ENCODE data around the gene ATP1A4.
A peak's percentile ranks its signal among the peaks of the same experiment; 100 is the strongest.
"Not testable (repeated sequence)": the region's sequence is repeated elsewhere in the genome, so short reads cannot be mapped to it uniquely, and the experiment has no call there.

ATP1A4 gene

DNA sequence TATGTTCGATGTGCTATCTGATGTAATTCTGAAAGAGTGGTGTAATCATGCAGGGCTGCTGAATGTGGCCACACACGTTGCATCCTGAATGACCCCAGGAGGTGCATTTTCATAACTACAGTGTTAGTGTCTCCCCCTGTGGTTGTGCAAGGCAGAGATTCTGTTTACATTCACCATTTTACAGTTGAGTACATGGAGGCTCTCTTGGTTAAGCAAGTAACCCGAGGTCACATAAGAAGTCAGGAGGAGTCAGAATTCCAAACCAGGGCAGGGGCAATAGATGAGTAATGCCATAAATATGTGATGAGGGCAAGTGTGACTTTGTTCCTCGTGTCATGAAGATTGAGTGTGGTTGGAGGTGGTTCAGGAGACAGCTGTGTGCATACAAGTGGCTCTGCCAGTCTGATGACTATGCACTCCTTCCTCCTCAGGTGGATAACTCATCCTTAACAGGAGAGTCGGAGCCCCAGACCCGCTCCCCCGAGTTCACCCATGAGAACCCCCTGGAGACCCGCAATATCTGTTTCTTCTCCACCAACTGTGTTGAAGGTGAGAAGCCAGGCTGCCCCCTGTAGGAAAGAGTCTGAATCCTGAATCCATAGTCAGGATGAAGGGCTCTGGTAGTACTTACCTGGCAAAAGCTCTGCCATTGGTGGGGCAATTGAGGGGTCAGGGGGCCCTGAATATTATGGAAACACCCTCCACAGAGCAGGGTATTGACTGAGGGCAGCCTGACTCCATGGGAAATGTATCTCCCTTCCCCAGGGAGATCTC is 26.5 kb upstream of the ATP1A4 start:
- no peak for DNase-seq (ENCODE audit: low spot score)

DNA sequence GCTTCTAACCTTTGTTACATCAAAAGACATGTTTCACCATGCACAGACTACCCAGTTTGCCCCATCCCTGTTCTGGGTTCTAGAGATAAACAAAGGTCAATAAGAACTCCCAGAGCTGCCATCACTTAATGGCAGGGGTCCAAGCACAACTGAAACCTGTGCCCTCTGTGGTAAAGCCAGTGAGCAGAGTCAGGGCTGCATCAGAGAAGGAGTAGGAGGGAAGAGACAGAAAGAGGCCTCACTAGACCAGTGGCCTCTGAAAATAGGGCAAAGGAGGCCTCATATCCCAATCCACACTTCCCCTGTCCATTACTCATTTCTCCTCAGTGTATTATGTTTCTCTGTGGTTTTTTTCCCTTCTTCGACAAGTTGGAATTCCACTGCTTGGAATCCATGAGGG is 25.7 kb upstream of the ATP1A4 start:
- no peak for DNase-seq (ENCODE audit: low spot score)

DNA sequence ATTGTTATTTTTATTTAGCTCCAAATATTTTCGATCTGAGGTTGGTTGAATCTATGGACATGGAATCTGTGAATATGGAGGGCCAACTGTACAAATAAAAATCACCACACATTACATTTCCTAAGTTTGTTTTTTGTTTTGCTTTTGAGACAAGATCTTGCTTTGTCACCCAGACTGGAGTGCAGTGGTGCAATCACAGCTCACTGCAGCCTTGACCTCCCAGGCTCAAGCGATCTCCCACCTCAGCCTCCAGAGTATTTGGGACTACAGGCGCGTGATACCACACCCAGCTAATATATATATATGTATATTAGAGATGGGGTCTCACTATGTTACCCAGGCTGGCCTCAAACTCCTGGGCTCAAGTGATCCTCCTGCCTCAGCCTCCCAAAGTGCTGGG is 25.1 kb upstream of the ATP1A4 start:
- not testable (repeated sequence) for DNase-seq (ENCODE audit: low spot score)

DNA sequence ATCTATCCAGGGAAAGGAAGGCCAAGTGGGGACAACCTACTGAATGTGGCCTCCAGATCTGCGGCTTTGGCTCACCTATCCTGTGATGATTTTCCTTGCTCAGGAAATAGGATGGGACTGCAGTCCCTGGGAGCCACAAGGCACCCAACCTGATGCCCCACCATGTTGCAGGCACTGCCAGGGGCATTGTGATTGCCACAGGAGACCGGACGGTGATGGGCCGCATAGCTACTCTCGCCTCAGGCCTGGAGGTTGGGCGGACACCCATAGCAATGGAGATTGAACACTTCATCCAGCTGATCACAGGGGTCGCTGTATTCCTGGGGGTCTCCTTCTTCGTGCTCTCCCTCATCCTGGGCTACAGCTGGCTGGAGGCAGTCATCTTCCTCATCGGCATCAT is 24.0 kb upstream of the ATP1A4 start:
- DNase-seq (ENCODE audit: low spot score) = no peak

DNA sequence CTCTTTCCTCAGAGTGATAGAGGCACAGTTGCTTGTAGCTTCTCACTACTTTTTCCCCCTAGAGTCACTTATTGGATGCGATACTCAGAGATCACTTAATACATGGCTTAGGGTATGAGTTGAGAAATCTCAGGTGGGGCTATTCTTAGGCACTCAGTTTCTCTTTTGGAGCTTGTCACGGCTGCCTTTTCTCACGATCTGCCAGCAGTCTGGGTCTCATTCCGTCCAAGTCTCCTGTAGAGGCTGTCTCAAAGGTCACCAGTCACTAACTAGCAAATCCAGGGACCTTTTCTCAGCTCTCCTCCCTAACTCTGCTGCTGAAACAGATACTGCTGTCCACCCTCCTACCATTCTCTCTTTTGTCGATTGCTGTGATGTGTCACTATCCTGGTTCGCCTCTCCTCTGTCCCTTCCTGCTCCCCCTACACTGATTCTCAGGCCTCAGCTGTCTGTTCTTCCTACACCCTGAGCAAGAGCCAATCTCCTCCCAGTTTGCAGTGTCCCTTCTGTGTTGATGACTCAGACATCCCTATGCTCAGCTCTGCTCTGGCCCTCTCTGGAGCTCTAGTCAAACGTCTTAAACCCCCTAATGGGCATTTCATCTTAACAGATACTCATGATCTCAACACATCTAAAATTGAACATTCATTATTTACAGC is 23.4 kb upstream of the ATP1A4 start:
- DNase-seq (ENCODE audit: low spot score) = no peak

DNA sequence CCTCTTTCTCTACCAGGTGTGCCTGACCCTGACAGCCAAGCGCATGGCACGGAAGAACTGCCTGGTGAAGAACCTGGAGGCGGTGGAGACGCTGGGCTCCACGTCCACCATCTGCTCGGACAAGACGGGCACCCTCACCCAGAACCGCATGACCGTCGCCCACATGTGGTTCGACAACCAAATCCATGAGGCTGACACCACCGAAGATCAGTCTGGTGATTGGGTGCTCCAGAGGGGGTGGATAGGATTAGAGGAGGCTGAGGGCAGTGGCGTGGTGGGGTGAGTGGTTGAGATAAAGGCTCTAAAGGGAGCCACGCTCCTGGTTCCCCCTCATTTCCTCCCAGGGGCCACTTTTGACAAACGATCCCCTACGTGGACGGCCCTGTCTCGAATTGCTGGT is 22.8 kb upstream of the ATP1A4 start:
- DNase-seq (ENCODE audit: low spot score) = no peak

DNA sequence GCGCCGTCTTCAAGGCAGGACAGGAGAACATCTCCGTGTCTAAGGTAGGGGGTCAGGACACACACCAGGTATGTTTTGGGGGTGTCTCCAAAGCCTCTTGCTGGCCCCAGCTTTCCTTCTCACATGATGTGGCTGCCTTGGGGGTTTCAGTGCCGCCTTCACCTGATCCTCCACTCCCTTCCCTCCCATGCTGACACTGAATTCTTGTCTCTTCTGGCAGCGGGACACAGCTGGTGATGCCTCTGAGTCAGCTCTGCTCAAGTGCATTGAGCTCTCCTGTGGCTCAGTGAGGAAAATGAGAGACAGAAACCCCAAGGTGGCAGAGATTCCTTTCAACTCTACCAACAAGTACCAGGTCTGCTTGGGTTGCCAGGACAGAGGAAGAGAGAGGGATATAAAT is 22.4 kb upstream of the ATP1A4 start:
- no peak for DNase-seq (ENCODE audit: low spot score)

DNA sequence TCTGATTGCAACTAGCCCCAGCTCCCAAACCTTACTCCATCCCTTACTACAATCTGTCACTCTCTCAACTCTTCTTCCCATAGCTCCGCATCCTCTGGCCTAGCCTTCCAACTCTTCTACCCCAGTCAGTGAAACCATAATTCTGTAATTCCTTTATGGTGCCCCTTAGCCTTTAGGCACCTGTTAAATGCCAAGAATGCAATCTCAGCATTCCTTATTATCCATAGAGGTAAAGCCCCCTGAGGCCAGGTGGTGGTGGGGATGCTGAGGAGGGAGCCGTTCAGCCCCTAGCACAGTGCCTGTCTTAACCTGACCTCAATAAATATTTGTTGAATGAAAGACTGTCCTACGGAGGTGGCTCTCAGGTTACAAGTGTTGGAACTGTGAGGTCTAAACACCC is 21.8 kb upstream of the ATP1A4 start:
- no peak for DNase-seq (ENCODE audit: low spot score)

DNA sequence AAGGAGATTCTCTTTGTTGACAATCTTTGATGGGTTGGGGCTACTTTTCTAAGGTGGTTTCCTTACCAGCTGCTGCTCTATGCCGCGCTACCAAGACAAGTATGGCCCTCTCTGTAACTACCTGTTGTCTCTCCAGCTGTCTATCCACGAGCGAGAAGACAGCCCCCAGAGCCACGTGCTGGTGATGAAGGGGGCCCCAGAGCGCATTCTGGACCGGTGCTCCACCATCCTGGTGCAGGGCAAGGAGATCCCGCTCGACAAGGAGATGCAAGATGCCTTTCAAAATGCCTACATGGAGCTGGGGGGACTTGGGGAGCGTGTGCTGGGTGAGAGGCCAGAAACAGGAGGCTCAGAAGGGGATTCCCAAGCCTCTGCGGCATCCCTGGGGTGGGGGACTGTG is 21.4 kb upstream of the ATP1A4 start:
- DNase-seq (ENCODE audit: low spot score) = no peak

DNA sequence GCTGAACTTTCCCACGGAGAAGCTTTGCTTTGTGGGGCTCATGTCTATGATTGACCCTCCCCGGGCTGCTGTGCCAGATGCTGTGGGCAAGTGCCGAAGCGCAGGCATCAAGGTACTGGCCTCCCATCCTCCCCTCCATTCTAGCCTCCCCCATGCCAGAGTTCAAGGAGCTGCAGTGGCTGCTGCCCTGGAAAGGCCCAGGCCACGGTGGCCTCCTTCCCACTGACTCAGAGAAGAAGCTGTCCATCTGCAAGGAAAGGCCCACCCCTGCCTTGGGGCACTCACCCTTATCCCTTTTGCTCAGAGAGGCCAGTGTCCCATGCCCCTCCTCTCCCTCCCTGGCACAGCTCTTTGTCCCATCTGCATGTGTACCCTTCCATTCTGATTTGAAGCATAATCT is 20.9 kb upstream of the ATP1A4 start:
- no peak for DNase-seq (ENCODE audit: low spot score)

DNA sequence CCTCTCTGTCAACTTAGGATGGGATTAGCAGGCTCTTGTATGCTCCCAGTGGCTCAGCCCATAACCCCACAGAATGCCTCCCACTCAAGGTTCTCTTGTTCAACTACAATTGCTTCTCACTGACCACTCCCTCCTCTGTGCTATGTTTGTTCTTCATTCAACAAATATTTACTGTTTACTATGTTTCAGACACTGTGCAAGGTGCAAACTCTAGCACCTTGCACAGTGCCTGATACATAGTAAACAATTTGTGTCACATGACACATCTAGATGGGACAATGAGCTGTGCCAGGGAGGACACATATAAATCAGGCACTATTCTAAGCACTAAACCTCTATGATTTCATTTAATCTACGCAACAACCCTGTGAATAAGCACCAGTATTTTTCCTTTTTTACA is 20.5 kb upstream of the ATP1A4 start:
- no peak for DNase-seq (ENCODE audit: low spot score)

DNA sequence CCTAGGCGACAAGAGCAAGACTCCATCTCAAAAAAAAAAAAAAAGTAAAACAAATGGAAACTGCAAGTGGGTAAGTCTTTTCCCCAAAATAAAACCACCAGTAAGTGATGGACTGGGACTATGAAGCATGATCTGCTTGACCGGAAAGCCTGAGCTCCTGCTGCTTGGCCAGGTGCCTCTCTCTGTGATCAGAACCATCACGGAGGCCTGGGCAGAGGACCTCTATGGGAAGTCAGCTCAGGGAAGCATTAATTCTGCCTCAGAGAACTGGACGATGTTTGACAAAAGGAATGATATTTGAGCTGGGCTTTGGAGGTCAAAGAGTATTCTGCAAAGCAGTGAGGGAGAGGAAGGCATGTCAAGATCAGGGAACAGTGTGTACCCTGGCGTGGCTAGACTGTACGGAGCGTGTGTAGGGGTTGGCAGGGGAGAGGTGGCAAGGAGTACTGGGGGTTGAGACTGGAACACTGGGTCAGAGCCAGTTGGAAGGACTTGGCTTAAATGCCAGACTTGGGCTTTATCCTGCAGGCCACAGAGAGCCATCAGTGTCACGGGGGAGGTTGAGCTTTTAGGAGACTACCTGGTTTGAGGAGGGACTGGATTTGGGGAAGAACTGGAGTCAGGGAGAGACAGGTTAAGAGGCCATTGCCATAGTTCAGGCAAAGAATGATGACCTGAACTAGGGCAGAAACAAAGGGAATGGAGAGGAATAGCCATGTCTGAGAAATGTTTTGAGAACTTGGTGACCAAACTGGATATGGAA is 19.4 kb upstream of the ATP1A4 start:
- DNase-seq (ENCODE audit: low spot score) = no peak

DNA sequence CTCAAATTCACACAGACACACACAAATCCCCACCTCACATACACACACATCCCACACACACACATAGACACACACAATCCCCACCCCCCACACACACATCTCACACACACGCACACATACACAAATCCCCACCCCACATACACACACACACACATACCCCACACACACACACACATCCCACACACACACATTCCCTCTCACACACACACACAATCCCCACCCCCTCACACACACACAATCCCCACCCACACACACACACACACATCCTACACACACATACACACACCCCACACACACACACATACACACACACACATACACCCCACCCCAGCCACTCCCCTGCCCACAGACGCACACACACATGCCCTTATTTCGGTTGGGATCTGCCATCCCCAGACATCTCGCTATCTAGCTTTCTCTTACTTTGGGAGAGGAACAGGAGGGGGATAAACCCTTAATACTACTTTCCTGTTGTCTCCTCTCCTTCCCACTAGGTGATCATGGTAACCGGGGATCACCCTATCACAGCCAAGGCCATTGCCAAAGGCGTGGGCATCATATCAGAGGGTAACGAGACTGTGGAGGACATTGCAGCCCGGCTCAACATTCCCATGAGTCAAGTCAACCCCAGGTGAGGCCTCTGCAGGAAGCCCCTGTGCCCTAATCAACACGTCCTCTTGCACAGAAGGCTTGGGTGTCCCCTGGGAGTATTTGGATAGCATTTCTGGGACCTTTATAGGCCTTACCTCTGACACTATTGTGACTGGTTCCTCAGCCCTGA is 17.2 kb upstream of the ATP1A4 start:
- DNase-seq (ENCODE audit: low spot score) = peak; percentile 45

DNA sequence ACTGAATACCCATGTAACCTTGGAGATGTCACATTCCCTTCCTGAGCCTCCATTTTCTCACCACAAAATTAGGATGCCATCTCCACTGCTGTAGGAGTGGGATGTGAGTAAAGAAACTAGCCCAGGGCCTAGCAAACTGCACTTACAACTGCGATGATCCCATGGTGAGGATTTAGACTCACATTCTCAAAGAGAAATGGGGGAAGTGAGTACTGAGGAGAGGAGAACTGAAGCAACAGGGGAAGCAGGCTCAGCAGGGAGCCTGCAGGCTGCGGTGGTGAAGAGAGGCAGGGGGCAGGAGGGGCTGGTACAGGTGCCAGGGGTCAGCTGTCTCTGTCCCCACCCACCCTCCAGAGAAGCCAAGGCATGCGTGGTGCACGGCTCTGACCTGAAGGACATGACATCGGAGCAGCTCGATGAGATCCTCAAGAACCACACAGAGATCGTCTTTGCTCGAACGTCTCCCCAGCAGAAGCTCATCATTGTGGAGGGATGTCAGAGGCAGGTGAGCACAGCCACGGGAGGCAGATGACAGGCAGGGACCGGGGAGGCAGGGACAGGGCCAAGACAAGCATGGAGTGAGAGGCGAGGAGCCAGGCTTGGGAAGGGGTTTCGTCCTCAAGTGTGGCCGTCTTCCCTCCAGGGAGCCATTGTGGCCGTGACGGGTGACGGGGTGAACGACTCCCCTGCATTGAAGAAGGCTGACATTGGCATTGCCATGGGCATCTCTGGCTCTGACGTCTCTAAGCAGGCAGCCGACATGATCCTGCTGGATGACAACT is 16.4 kb upstream of the ATP1A4 start:
- peak; percentile 57 for DNase-seq (ENCODE audit: low spot score)

DNA sequence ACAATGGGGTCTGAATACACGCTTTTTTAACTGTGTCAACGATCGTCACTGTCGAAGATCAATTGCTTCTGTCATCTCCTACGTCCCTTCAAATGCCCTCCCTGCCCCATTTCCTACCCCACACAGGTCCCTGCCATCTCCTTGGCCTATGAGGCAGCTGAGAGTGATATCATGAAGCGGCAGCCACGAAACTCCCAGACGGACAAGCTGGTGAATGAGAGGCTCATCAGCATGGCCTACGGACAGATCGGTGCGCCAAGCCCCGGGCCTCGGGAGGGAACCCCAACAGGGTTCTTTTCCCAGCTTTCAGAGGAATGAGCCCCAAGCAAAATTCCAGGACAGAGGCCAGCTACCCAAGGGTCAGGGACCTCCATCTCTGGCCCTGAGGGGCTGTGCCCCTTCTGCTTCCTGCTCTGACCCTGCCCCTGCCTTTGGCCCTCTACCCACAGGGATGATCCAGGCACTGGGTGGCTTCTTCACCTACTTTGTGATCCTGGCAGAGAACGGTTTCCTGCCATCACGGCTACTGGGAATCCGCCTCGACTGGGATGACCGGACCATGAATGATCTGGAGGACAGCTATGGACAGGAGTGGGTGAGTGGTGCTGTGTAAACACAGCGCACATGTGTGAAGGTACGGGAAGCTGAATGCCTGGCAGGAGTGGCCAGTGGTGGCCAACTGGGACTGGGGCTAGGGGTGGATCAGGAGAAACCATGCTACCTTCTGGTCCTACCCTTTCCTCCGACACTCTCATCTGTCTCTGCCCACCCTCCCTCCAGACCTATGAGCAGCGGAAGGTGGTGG is 15.1 kb upstream of the ATP1A4 start:
- no peak for DNase-seq (ENCODE audit: low spot score)

DNA sequence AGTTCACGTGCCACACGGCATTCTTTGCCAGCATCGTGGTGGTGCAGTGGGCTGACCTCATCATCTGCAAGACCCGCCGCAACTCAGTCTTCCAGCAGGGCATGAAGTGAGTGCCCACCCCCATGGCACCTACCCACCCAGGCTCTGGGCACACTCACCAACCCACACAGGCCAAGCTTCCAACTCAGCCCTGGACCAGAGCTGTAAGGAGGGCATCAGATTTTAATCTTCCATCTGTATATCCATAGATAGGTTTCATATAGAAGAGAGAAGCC is 14.5 kb upstream of the ATP1A4 start:
- no peak for DNase-seq (ENCODE audit: low spot score)

DNA sequence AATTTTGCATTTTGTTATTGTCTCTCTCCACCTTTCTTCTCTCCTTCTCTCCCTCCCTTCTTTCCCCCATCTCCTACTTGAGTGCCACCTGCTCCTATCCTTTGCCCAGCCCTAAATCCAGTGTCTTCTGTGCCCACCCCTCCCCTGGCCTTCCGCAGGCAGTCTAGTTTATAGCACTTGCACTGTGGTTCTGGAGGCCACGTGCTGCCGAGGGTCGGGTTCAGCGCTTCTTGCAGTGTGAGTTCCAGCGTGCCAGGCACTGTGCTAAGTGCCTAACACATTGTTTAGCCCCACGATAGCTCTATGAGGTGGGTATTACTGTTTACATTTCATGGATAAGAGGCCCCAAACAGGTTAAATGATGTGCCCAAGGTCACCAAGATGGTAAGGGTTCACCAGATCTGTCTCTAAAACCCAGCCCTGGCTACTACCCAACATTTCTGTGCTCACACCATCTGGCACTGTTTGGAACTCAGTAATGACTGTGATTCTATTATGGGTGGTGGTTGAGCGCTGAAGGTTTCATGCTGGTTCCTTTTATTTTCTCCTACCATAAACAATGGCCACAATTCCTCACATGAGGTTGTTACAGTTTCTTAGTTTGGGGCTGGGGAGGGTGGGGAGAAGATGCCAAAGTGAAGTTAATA is 14.1 kb upstream of the ATP1A4 start:
- DNase-seq (ENCODE audit: low spot score) = no peak

DNA sequence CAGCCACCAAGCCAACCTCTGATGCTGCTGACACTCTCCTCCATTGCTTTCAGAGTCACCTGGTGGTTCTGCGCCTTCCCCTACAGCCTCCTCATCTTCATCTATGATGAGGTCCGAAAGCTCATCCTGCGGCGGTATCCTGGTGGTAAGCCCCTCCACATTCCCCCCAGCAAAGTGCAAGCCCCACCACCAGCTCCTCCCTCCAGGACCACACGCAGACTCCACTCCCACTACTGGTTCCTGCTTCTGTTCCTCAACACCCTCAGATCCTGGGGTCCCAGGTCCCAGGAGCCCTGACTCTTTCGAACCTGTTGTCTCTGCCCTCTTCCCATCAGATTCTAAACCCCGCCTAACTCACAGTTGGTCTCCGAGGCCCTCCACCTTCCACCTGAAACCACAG is 11.6 kb upstream of the ATP1A4 start:
- DNase-seq (ENCODE audit: low spot score) = no peak

DNA sequence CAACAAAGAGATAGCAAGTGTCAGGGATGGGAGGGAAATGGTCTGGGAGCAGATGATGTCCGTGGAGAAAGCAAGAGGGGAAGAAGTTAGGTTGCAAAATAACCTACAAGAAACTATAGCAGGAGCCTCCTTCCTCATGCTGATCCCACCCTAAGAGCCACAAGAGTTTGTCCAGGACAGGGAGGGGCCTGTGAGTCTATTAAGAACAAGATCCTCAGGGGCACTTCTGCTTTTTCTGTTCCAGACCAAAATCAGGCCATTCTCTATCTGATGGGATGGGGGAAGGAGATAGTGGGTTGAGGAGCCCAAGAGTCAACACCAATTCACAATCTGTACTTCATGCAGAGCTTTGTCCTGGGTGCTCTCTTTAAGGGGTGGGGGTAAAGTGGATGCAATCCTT is 7.7 kb upstream of the ATP1A4 start:
- DNase-seq (ENCODE audit: low spot score) = no peak

DNA sequence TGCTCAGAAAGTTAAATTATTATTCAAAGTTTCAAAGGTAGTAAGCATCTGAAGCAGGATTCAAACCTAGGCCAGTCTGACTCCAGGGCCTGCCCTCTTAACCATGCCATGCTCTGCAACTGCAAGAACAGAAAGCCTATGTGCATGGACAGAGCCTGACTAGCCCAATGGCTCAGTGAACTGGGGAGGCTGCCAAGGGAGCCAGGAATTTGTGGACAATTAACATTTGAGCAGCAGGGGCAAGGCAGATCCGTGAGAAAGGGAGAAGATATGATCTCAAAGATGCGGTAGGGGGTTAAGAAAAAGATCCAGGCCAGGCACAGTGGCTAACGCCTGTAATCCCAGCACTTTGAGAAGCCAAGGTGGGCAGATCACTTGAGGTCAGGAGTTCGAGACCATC is 6.5 kb upstream of the ATP1A4 start:
- no peak for DNase-seq (ENCODE audit: low spot score)

DNA sequence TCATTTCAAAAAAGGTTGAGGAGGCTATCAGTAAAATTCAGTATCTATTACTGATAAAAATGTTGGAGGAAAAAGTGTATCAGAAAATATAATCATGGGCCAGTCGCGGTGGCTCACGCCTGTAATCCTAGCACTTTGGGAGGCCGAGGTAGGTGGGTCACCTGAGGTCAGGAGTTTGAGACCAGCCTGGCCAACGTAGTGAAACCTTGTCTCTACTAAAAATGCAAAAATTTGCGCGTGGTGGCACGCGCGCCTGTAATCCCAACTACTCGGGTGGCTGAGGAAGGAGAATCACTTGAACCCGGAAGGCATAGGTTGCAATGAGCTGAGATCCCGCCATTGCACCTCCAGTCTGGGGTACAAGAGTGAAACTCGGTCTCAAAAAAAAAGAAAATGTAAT is 5.3 kb upstream of the ATP1A4 start:
- no peak for DNase-seq (ENCODE audit: low spot score)

All from left forelimb (tissue), 1 donor.